Stomach (tissue), 9 donors: ENCODE measurements around the gene HSPBAP1. TPM values are rescaled to one million over a fixed set of nuclear protein-coding genes. Genes with fewer than 3 reads are reported as not detected.

ENCODE experiments used
- DNase-seq, 2 donors: peaks; one replicate each; pipeline versions ENCODE4 v3.0.0 to v3.0.0-alpha.2; 2013 to 2019
- H3K27ac ChIP-seq, 5 donors: fragments of 200-600 bp in 4 of 5; sonication (generic) in 4 of 5; one replicate each; pipeline ENCODE4 v1.5.1; 2013 to 2019; ENCODE audit warnings: mild to moderate bottlenecking in 1 of 5, moderate library complexity in 1 of 5
- H3K27me3 ChIP-seq, 3 donors: fragments of 200-600 bp; sonication (generic); one replicate each; pipeline ENCODE4 v1.5.1; 2017 to 2019; ENCODE audit warnings: mixed run types in 1 of 3
- H3K36me3 ChIP-seq, 4 donors: fragments of 200-600 bp; sonication (generic); 1 replicate in 3 of 4; 2 replicates in 1 of 4; pipeline ENCODE4 v1.5.1; 2016 to 2019
- H3K4me1 ChIP-seq, 4 donors: fragments of 200-600 bp; sonication (generic); one replicate each; pipeline ENCODE4 v1.5.1; 2016 to 2019
- H3K4me3 ChIP-seq, 4 donors: fragments of 200-600 bp; sonication (generic) in 3 of 4; one replicate each; pipeline ENCODE4 v1.5.1; 2016 to 2019; ENCODE audit warnings: mild to moderate bottlenecking in 1 of 4
- H3K9me3 ChIP-seq, 4 donors: fragments of 200-600 bp; sonication (generic); one replicate each; pipeline ENCODE4 v1.5.1; 2016 to 2019
- CTCF ChIP-seq, 7 experiments: fragments of 450-650 bp in 4 of 7; fragments of 200-600 bp in 3 of 7; sonication (generic) in 3 of 7; IDR thresholded peaks; one replicate each; pipeline ENCODE4 v1.5.1; 2016 to 2019; ENCODE audit warnings: antibody characterized with exemption in 7 of 7, control low read depth in 2 of 7, mild to moderate bottlenecking in 1 of 7
- EP300 ChIP-seq: sonication (generic); formaldehyde crosslinking; IDR thresholded peaks from one replicate; pipeline ENCODE4 v1.6.1; 2017; ENCODE audit warnings: antibody characterized with exemption
- POLR2A ChIP-seq, 4 donors: fragments of 450-650 bp; IDR thresholded peaks; one replicate each; pipeline ENCODE4 v1.6.1; 2016; ENCODE audit warnings: antibody characterized with exemption in 4 of 4, control low read depth in 2 of 4, mild to moderate bottlenecking in 1 of 4, moderate library complexity in 1 of 4
- POLR2AphosphoS5 ChIP-seq, 3 donors: sonication (generic); formaldehyde crosslinking; IDR thresholded peaks; one replicate each; pipeline ENCODE4 v1.6.1; 2016; ENCODE audit warnings: antibody characterized with exemption in 3 of 3
- WGBS, 5 donors: extraction: QIAGEN DNeasy Blood & Tissue Kit in 3 of 5; methylation state at CpG; one replicate each; pipeline versions ENCODE4 v1.1.5 to v1.1.7; 2013 to 2018; 5-methylcytosine and 5-hydroxymethylcytosine counted together
- intact Hi-C: fragments of 100-400 bp; cut with DNase I; formaldehyde crosslinking; loops from one replicate; pipeline ENCODE4 v1.15.1; 2023; ENCODE audit warnings: low total_unique reads
- polyA plus RNA-seq, 3 donors: library from polyadenylated mRNA; stranded (reverse); fragments of 200-250 nt; gene quantifications; one replicate each; pipeline ENCODE4 v1.2.3, GENCODE V29; 2013
- total RNA-seq, 5 donors: library from RNA; depleted of rRNA; stranded (reverse); fragments of >200 nt; gene quantifications; one replicate each; pipeline versions ENCODE4 v1.1.0 to v1.2.3, GENCODE V29; 2014 to 2016
- donor health status: healthy with polysubstance abuse.
- donor health status: Bipolar disorder and iron deficiency.
- donor health status: healthy.

Gene HSPBAP1
- total and polyA plus RNA-seq, 8 donors: 1.7 to 16.5 (median 8.8) TPM; not detected in 1

DNA sequence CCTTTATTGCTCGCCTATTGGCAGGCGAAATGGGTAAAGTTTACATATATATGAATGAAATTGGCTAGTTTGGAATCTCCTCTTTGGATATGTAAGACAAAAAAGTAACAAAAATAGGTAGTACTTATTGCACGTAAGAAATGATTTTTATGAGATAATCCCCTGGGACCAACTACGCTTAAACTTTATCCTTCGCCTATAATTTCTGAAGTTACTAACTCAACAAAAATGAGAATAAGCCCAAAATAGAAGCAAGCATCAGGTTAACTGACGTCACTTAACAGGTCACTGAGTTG, 800 bp upstream of the HSPBAP1 start:
- peaks cover 15 to 50% (median 40%) of the 10 kb centered on the region in 4 donors for H3K4me1 ChIP-seq
- no peaks in the 10 kb centered on the region for H3K9me3 ChIP-seq
- H3K36me3 ChIP-seq: no peaks in the 10 kb centered on the region
- TF ChIP-seq EP300 (no peak), POLR2AphosphoS5 (IDR thresholded peaks at IDR 0.05) (no peak), POLR2A (IDR thresholded peaks at IDR 0.05) (no peak), CTCF (IDR thresholded peaks at IDR 0.05) (no peak)
- WGBS, 5 donors: 0 to 1% (median 1%) methylated on average over 6 of the region's 6 CpGs
- no peaks in the 10 kb centered on the region for H3K27me3 ChIP-seq
- DNase-seq: no peak
- intact Hi-C loops: no loop called here
- H3K4me3 ChIP-seq: peak overlapping the region; percentile 75 to 85 (median 80)
- peak overlapping the region; percentile 93 to 99 (median 98) for H3K27ac ChIP-seq

DNA sequence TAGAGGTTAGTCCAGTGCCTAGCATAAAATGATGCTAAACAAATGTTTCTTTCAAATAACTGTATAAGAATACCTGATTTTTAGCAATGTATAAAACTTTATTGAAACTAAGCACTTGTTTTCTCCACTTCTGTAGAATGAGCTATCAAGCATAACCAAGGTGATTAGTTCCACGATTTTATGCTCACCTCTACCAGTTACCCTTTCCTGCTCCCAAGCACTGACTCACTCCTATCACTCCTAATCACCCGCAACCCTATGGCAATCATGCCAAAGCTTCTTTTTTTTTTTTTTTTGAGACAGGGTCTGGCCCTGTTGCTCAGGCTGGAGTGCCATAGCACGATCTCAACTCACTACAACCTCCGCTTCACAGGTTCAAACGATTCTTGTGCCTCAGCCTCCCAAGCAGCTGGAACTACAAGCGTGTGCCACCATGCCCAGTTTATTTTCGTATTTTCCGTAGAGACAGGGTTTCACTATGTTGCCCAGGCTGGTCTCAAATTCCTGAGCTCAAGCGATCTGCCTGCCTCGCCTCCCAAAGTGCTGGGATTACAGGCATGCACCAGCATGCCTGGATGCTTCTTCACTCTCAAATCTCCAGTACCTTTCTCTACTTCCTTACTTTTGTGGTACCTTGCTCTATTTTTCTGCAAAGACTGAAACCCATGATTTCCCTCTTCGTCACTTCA, 3.9 kb downstream of the HSPBAP1 start:
- peaks cover 6 to 23% (median 15%) of the 10 kb centered on the region in 4 donors for H3K4me1 ChIP-seq
- no peaks in the 10 kb centered on the region for H3K27me3 ChIP-seq
- no peak for DNase-seq
- TF ChIP-seq POLR2A (IDR thresholded peaks at IDR 0.05): no peak
- no peak for TF ChIP-seq EP300
- TF ChIP-seq POLR2AphosphoS5 (IDR thresholded peaks at IDR 0.05): no peak
- TF ChIP-seq CTCF (IDR thresholded peaks at IDR 0.05): no peak
- H3K9me3 ChIP-seq: no peaks in the 10 kb centered on the region
- 84 to 90% (median 89%) methylated on average over 11 of the region's 11 CpGs for WGBS, 5 donors
- no peak overlapping the region for H3K4me3 ChIP-seq
- H3K36me3 ChIP-seq: peaks cover 0 to 6% (median 2%) of the 10 kb centered on the region in 4 donors
- H3K27ac ChIP-seq: no peak overlapping the region
- intact Hi-C loops: no loop called here

DNA sequence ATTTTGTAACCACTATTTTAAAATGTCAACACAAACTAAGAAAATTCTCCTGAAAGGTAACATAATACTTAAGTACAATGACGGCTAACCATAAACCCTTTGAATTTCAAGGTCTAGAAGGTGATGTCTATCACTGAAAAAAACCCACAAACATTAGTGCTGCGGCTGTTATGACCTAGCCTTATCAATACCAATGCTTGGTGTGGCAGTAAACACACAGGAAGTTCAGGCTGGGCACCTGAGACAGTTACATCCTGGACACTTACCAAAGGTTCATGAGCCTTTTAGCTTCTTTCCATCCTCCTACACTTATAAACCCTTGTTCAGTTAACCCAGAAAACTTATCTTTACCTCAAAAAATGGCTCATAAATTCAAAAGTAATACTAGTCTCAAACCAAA, 5.8 kb downstream of the HSPBAP1 start:
- intact Hi-C loops: no loop called here
- no peak overlapping the region for H3K27ac ChIP-seq
- 55 to 74% (median 56%) methylated on average over 2 of the region's 2 CpGs for WGBS, 5 donors
- peaks cover 0 to 6% (median 2%) of the 10 kb centered on the region in 4 donors for H3K36me3 ChIP-seq
- no peaks in the 10 kb centered on the region for H3K9me3 ChIP-seq
- H3K27me3 ChIP-seq: no peaks in the 10 kb centered on the region
- H3K4me3 ChIP-seq: no peak overlapping the region
- no peak for DNase-seq
- no peak for TF ChIP-seq POLR2AphosphoS5 (IDR thresholded peaks at IDR 0.05)
- TF ChIP-seq POLR2A (IDR thresholded peaks at IDR 0.05): no peak
- TF ChIP-seq EP300: no peak
- TF ChIP-seq CTCF (IDR thresholded peaks at IDR 0.05): no peak
- peaks cover 2 to 20% (median 9%) of the 10 kb centered on the region in 4 donors for H3K4me1 ChIP-seq

DNA sequence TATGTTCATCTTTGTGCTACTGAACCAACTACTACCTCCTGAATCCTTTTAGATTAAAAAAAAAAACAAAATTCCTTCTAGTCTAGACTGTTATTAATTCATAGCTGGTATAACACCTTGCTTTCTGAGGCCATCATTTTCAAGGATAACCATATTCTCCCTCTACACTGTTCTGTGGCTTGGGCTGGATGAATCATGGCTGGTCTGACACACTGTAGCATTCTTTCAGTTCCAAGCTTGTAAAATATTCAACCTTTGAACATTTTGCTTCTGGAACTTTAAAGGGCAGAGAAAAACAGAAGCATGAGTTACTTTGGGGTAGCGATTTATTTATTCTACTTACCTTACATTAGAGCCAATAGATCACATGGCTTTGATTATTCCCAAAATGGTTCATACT, 7.6 kb downstream of the HSPBAP1 start:
- Histone ChIP-seq H3K4me3 (no peak overlapping the region), H3K27me3 (no peaks in the 10 kb centered on the region), H3K4me1 (peaks cover 0 to 10% (median 0%) of the 10 kb centered on the region in 4 donors), H3K36me3 (peaks cover 0 to 6% (median 2%) of the 10 kb centered on the region in 4 donors), H3K9me3 (no peaks in the 10 kb centered on the region), H3K27ac (no peak overlapping the region)
- WGBS, 5 donors: 75 to 93% (median 80%) methylated on average over 1 of the region's 1 CpG
- intact Hi-C loops: no loop called here
- TF ChIP-seq EP300 (no peak), CTCF (IDR thresholded peaks at IDR 0.05) (no peak), POLR2A (IDR thresholded peaks at IDR 0.05) (no peak), POLR2AphosphoS5 (IDR thresholded peaks at IDR 0.05) (no peak)
- DNase-seq: no peak
